ENCODE results near the gene BCAR1.

BCAR1 gene

DNA sequence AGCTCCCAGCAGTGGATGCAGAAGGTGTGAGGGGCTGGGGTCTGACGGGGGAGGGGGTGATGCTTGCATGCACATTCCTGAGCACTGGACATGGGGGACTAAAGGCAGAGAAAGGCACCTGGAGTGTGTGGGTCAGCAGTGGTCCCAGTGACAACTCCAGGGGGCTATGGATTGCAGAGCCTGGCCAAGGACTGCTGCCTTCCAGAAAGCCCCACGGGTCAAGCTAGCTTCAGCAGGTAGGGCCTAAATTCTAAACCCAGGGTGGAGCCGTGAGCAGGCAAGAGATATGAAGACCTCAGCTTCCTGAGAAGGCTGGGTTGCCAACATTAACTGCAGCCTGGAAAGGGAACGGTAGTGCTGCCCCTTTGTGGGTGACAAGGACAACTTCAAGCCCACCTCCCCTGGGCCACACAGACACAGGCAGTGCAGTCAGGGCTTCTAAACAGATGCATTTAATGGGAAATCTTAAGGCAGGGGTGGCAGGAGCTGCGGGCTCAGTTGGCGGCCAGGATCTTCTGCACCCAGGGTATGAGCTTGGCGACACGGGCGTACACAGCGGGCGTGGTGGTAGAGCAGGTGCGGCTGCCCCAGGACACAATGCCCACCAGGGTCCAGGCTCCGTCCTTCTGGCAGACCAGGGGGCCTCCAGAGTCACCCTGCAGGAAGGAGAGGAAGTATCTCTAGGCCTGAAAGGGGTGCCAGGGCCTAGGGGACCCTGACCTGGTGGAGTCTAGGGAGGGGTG is 47.6 kb downstream of the BCAR1 start:
- no peak for TF ChIP-seq CTCF (IDR thresholded peaks at IDR 0.05)
- H3K27ac ChIP-seq: no peak overlapping the region

GRCh38 chr16:75203096-75203495 is 48.3 kb downstream of the BCAR1 start:
- no peak for TF ChIP-seq CTCF (IDR thresholded peaks at IDR 0.05)
- Histone ChIP-seq H3K4me3 (ENCODE audit: low read depth in 1 of 2, low read length in 1 of 2) (no peak overlapping the region), H3K9me3 (no peaks in the 10 kb centered on the region), H3K27ac (no peak overlapping the region), H3K27me3 (peaks cover 22% of the 10 kb centered on the region), H3K36me3 (no peaks in the 10 kb centered on the region), H3K4me1 (ENCODE audit: control insufficient read depth in 1 of 2, insufficient read depth in 1 of 2, low read depth in 1 of 2, low read length in 1 of 2) (no peaks in the 10 kb centered on the region)

More for the DNA sequence above, 47.6 kb downstream of the BCAR1 start:
- peaks cover 18% of the 10 kb centered on the region for H3K27me3 ChIP-seq
- H3K9me3 ChIP-seq: no peaks in the 10 kb centered on the region
- H3K4me3 ChIP-seq (ENCODE audit: low read depth in 1 of 2, low read length in 1 of 2): no peak overlapping the region
- no peaks in the 10 kb centered on the region for H3K4me1 ChIP-seq (ENCODE audit: control insufficient read depth in 1 of 2, insufficient read depth in 1 of 2, low read depth in 1 of 2, low read length in 1 of 2)
- H3K36me3 ChIP-seq: no peaks in the 10 kb centered on the region

GRCh38 chr16:75202069-75202590 is 49.3 kb downstream of the BCAR1 start:
- Histone ChIP-seq H3K36me3 (no peaks in the 10 kb centered on the region), H3K4me1 (ENCODE audit: control insufficient read depth in 1 of 2, insufficient read depth in 1 of 2, low read depth in 1 of 2, low read length in 1 of 2) (no peaks in the 10 kb centered on the region), H3K4me3 (ENCODE audit: low read depth in 1 of 2, low read length in 1 of 2) (no peak overlapping the region), H3K9me3 (no peaks in the 10 kb centered on the region), H3K27me3 (peaks cover 32% of the 10 kb centered on the region), H3K27ac (no peak overlapping the region)
- TF ChIP-seq CTCF (IDR thresholded peaks at IDR 0.05): no peak

DNA sequence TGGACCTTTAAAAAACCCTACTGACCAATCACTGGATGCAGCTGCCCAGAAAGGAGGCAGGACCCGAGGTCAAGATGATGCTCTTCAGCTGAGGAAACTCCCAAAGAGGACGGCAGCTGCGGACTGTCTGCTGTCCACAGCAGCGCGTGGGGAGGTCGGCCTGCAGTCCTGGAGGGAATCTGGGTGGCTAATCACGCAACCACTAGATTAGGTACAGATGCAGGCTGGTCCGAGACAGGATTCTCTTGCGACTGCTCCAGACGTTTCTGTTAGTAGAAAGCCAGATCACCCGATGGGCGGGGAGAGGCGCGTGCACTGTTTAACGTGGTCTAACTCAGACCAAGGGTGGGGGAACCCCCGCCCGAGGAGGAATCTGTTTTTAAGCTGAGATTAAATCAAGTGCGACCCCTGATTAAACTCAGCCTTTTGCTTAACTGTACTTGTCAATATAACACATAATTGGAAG is 53.3 kb downstream of the BCAR1 start:
- no peak overlapping the region for H3K27ac ChIP-seq
- H3K27me3 ChIP-seq: peaks cover 61% of the 10 kb centered on the region
- no peaks in the 10 kb centered on the region for H3K4me1 ChIP-seq (ENCODE audit: control insufficient read depth in 1 of 2, insufficient read depth in 1 of 2, low read depth in 1 of 2, low read length in 1 of 2)
- H3K9me3 ChIP-seq: no peaks in the 10 kb centered on the region
- no peak for TF ChIP-seq CTCF (IDR thresholded peaks at IDR 0.05)
- no peak overlapping the region for H3K4me3 ChIP-seq (ENCODE audit: low read depth in 1 of 2, low read length in 1 of 2)
- no peaks in the 10 kb centered on the region for H3K36me3 ChIP-seq

DNA sequence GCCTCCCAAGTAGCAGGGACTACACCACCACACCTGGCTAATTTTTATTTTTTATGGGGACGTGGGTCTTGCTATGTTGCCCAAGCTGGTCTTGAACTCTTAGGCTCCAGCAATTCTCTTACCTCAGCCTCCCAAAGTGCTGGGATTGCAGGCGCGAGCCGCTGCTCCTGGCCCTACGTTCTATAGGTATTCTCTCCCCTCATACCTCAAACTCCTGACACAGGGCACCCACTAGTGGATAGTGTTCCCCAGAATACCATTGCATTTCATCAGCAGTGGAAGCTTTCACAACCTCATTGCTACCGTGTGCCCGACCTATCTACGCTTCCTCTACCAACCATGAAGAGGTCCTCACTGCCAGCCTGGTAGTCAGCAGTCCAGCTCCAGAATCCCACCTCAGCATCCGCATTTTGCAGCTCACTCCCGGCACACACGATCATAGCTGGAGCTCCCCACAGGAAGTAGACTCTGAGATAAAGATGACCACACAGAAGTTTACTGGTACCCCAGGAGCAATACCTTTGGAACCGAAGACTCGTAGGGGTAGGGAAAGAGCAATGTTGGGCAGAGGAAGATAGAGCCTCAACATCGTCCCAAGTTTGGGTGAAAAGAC is 53.8 kb downstream of the BCAR1 start:
- peaks cover 61% of the 10 kb centered on the region for H3K27me3 ChIP-seq
- no peaks in the 10 kb centered on the region for H3K4me1 ChIP-seq (ENCODE audit: control insufficient read depth in 1 of 2, insufficient read depth in 1 of 2, low read depth in 1 of 2, low read length in 1 of 2)
- no peak overlapping the region for H3K4me3 ChIP-seq (ENCODE audit: low read depth in 1 of 2, low read length in 1 of 2)
- no peak for TF ChIP-seq CTCF (IDR thresholded peaks at IDR 0.05)
- no peak overlapping the region for H3K27ac ChIP-seq
- no peaks in the 10 kb centered on the region for H3K36me3 ChIP-seq
- H3K9me3 ChIP-seq: no peaks in the 10 kb centered on the region

All from neutrophil (primary cell).